HepG2 (cell line): ENCODE measurements around the gene KLHL18. TPM values are rescaled to one million over a fixed set of nuclear protein-coding genes. Genes with fewer than 3 reads are reported as not detected.

ENCODE experiments used
- ATAC-seq: fragments of 200-7000 bp; cut with Tn5 transposase; 3 replicates; pipeline ENCODE4 v1.9.1; 2020; ENCODE audit warnings: mild to moderate bottlenecking, moderate library complexity
- BruUV-seq: library from RNA; stranded (reverse); fragments of 400-500 nt; replicated peaks from 2 replicates; lab custom pipeline; 2021; lab: Mats Ljungman, UMichigan
- CTCF ChIA-PET: fragments of 300-600 bp; formaldehyde crosslinking; extraction: SDS; loops from one replicate; lab custom pipeline; 2021; ENCODE audit warnings: low total read pairs, inconsistent platforms, low intra/inter-chr PET ratio; lab: Yijun Ruan, JAX
- POLR2A ChIA-PET: fragments of 350-600 bp; sonication (Branson Sonifier 250); formaldehyde crosslinking; loops from one replicate; lab custom pipeline; 2020; ENCODE audit warnings: antibody characterized with exemption, inconsistent platforms; lab: Yijun Ruan, JAX
- DNase-seq: peaks from one replicate; pipeline ENCODE4 v3.0.0-alpha.2; 2015; ENCODE audit warnings: low spot score
- FAIRE-seq: peaks from 3 replicates; lab custom pipeline; 2011; peaks lifted over from hg19 to GRCh38; lab: Jason Lieb, UNC
- H2AFZ ChIP-seq: one replicate; pipeline ENCODE4 v1.6.1; 2011; ENCODE audit warnings: low read length, inconsistent platforms
- H3K27ac ChIP-seq: fragments of 300-600 bp; 3 replicates; pipeline ENCODE4 v1.8.0; 2011; ENCODE audit warnings: mixed run types, mild to moderate bottlenecking, mixed read lengths, low read length, inconsistent platforms; ENCODE audit not compliant: insufficient read depth; ENCODE audit errors: extremely low read length
- H3K27me3 ChIP-seq, 2 experiments: fragments of 200-600 bp in 1 of 2; 2 replicates in 1 of 2; 3 replicates in 1 of 2; pipeline versions ENCODE4 v1.6.0 to v1.8.0; 2011; ENCODE audit warnings: low read length in 2 of 2, mild to moderate bottlenecking in 2 of 2, moderate library complexity in 2 of 2, inconsistent platforms in 1 of 2; ENCODE audit not compliant: insufficient read depth in 2 of 2, control insufficient read depth in 1 of 2
- H3K36me3 ChIP-seq, 2 experiments: fragments of 200-600 bp in 1 of 2; replicated peaks in 1 of 2; 2 replicates in 1 of 2; 3 replicates in 1 of 2; pipeline versions ENCODE4 v1.5.1 to v1.8.0; 2011; ENCODE audit warnings: low read length in 2 of 2, inconsistent platforms in 1 of 2; ENCODE audit not compliant: insufficient read depth in 2 of 2, control insufficient read depth in 1 of 2
- H3K4me1 ChIP-seq: 2 replicates; pipeline ENCODE4 v1.5.1; 2012; ENCODE audit warnings: low read length, inconsistent platforms; ENCODE audit not compliant: insufficient read depth
- H3K4me2 ChIP-seq: 2 replicates; pipeline ENCODE4 v1.6.0; 2011; ENCODE audit warnings: low read depth, low read length, inconsistent platforms
- H3K4me3 ChIP-seq, 3 experiments: fragments of 200-600 bp in 1 of 3; sonication (generic), shearing (Covaris generic) in 1 of 3; replicated peaks in 1 of 3; 2 replicates each; pipeline ENCODE4 v1.5.1; 2011 to 2016; ENCODE audit warnings: low read length in 3 of 3, inconsistent platforms in 2 of 3, low read depth in 2 of 3, mild to moderate bottlenecking in 2 of 3, control low read depth in 1 of 3, mixed read lengths in 1 of 3; ENCODE audit not compliant: insufficient read depth in 1 of 3
- H3K79me2 ChIP-seq: one replicate; pipeline ENCODE4 v1.6.1; 2011; ENCODE audit warnings: low read length, inconsistent platforms; ENCODE audit not compliant: insufficient read depth
- H3K9ac ChIP-seq: 2 replicates; pipeline ENCODE4 v1.6.0; 2011; ENCODE audit warnings: mild to moderate bottlenecking, low read depth, low read length, inconsistent platforms; ENCODE audit not compliant: insufficient read depth
- H3K9me3 ChIP-seq: 2 replicates; pipeline ENCODE4 v1.5.1; 2012; ENCODE audit warnings: mild to moderate bottlenecking, low read length
- H4K20me1 ChIP-seq: 2 replicates; pipeline ENCODE4 v1.6.0; 2011; ENCODE audit warnings: inconsistent platforms, mild to moderate bottlenecking, low read length, moderate library complexity; ENCODE audit not compliant: insufficient read depth
- GABPA ChIP-seq, 2 experiments: IDR thresholded peaks; 2 replicates each; pipeline ENCODE4 v1.6.1; 2011 to 2016; ENCODE audit warnings: low read depth in 2 of 2, low read length in 1 of 2, missing biosample characterization in 1 of 2, missing genetic modification characterization in 1 of 2
- WGBS: methylation state at CpG from one replicate; pipeline ENCODE4 v1.1.6; 2017; ENCODE audit warnings: low lambda C conversion rate; 5-methylcytosine and 5-hydroxymethylcytosine counted together
- in situ Hi-C: cut with HindIII; loops from 2 replicates; pipeline ENCODE4 v1.10.0; 2017; ENCODE audit warnings: low pct_unique_long_range_greater_than_20kb; ENCODE audit not compliant: extremely low pct_ligation_motif_present
- intact Hi-C: fragments of 100-400 bp; cut with micrococcal nuclease; formaldehyde crosslinking; loops from one replicate; pipeline ENCODE4 v1.10.0; 2022; ENCODE audit not compliant: unreplicated experiment
- polyA plus RNA-seq, 8 experiments: library from polyadenylated mRNA; depleted of rRNA in 3 of 8; stranded (reverse) in 7 of 8; unstranded in 1 of 8; fragments of >200 nt; fragmentation: Illumina TruSeq in 4 of 8; extraction: Trizol in 4 of 8; gene quantifications; 2 replicates each; pipeline versions ENCODE4 v1.2.1 to v1.2.3, GENCODE V29; 2011 to 2016; ENCODE audit warnings: low read depth in 4 of 8, missing spikeins in 1 of 8, mixed read lengths in 1 of 8; ENCODE audit not compliant: insufficient read depth in 1 of 8
- total RNA-seq, 5 experiments: library from RNA; depleted of rRNA; stranded (reverse); fragments of >200 nt; fragmentation: Illumina TruSeq; extraction: Trizol; gene quantifications; 2 replicates each; pipeline ENCODE4 v1.2.3, GENCODE V29; 2016; ENCODE audit warnings: low read depth in 1 of 5
- TF ChIP-seq, protein P1 (sequence below): sonication (generic); formaldehyde crosslinking; IDR thresholded peaks from 2 replicates; pipeline ENCODE4 v1.5.0; 2020; ENCODE audit warnings: mild to moderate bottlenecking, missing genetic modification reagents

The KLHL18 gene
- total and polyA plus RNA-seq, 2 of the 13 experiments (the other 11 are each of a cell fraction or from before 2014, with no cell fraction given) = 17.5 to 18.8 TPM

- no peak for ATAC-seq
- WGBS = 77% methylated on average over 5 of the region's 5 CpGs
- CTCF ChIA-PET = no interaction called here
Measured at GRCh38 chr3:47362701-47363100, 80.0 kb downstream of the KLHL18 start.

More at GRCh38 chr3:47362701-47363100, 80.0 kb downstream of the KLHL18 start:
- Histone ChIP-seq H3K4me1 (peaks cover 28% of the 10 kb centered on the region), H3K79me2 (no peaks in the 10 kb centered on the region), H3K27me3 (no peaks in the 10 kb centered on the region), H3K9ac (no peak overlapping the region), H3K4me2 (0 out of 2 replicates have a peak overlapping the region, but pooled peaks have one; percentile 9), H3K4me3 (no peak overlapping the region), H3K36me3 (no peaks in the 10 kb centered on the region), H4K20me1 (no peaks in the 10 kb centered on the region), H3K27ac (no peak overlapping the region), H2AFZ (no peak overlapping the region), H3K9me3 (peaks cover 14% of the 10 kb centered on the region)
- FAIRE-seq (no peak), DNase-seq (no peak)
- POLR2A ChIA-PET = interaction anchor here (1.5 kb wide), 1 partner anchor 18 kb away, joined by 4 read pairs; the partner anchor contains the start of gene PTPN23
- TF ChIP-seq, protein P1, sequence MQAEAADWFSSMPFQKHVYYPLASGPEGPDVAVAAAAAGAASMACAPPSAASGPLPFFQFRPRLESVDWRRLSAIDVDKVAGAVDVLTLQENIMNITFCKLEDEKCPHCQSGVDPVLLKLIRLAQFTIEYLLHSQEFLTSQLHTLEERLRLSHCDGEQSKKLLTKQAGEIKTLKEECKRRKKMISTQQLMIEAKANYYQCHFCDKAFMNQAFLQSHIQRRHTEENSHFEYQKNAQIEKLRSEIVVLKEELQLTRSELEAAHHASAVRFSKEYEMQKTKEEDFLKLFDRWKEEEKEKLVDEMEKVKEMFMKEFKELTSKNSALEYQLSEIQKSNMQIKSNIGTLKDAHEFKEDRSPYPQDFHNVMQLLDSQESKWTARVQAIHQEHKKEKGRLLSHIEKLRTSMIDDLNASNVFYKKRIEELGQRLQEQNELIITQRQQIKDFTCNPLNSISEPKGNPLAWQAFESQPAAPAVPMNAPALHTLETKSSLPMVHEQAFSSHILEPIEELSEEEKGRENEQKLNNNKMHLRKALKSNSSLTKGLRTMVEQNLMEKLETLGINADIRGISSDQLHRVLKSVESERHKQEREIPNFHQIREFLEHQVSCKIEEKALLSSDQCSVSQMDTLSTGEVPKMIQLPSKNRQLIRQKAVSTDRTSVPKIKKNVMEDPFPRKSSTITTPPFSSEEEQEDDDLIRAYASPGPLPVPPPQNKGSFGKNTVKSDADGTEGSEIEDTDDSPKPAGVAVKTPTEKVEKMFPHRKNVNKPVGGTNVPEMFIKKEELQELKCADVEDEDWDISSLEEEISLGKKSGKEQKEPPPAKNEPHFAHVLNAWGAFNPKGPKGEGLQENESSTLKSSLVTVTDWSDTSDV (CRISPR knock-in tag) = no peak
- no peak for TF ChIP-seq GABPA (IDR thresholded peaks at IDR 0.05; ENCODE audit: low read depth, low read length)
- peak; percentile 81 for TF ChIP-seq GABPA (CRISPR knock-in tag; IDR thresholded peaks at IDR 0.05; ENCODE audit: low read depth)
- BruUV-seq = no TSS peak
- intact Hi-C loops (no loop called here), in situ Hi-C loops (no loop called here)
